ENCODE data around the gene SLC22A17. TPM values are rescaled to one million over a fixed set of nuclear protein-coding genes. Genes with fewer than 3 reads are reported as not detected.

Gene SLC22A17
- total RNA-seq, 1 donor from 2014 or later = 42.4 TPM

- no peak for TF ChIP-seq CTCF (conservative IDR thresholded peaks at IDR 0.05)
- Mint-ChIP-seq H3K4me1 (peaks cover 32% of the 10 kb centered on the region), H3K27ac (ENCODE audit: unreplicated experiment) (peak within 1 kb of the TSS; percentile 99), H3K9me3 (peaks cover 4% of the 10 kb centered on the region), H3K36me3 (ENCODE audit: low read depth) (peaks cover 27% of the 10 kb centered on the region), H3K27me3 (ENCODE audit: low read depth) (peaks cover 5% of the 10 kb centered on the region), H3K4me3 (peak within 1 kb of the TSS; percentile 100)
- DNase-seq (ENCODE audit: low read depth, low spot score) = peak; percentile 91
Measured at GRCh38 chr14:23320584-23321571, 31.8 kb downstream of the SLC22A17 start, which contains the start of gene PABPN1. PABPN1 (plus strand) TSS chr14:23321457; CDS start chr14:23321470, 13 bp downstream.

- H3K27ac Mint-ChIP-seq (ENCODE audit: unreplicated experiment) = peak overlapping the region; percentile 97
- H3K36me3 Mint-ChIP-seq (ENCODE audit: low read depth) = peaks cover 27% of the 10 kb centered on the region
- no peak for TF ChIP-seq CTCF (conservative IDR thresholded peaks at IDR 0.05)
- no peak for DNase-seq (ENCODE audit: low read depth, low spot score)
- H3K4me3 Mint-ChIP-seq = peak overlapping the region; percentile 99
- peaks cover 32% of the 10 kb centered on the region for H3K4me1 Mint-ChIP-seq
- H3K9me3 Mint-ChIP-seq = peaks cover 4% of the 10 kb centered on the region
- H3K27me3 Mint-ChIP-seq (ENCODE audit: low read depth) = peaks cover 5% of the 10 kb centered on the region
Measured at GRCh38 chr14:23319746-23320583, 32.7 kb downstream of the SLC22A17 start.

- H3K4me3 Mint-ChIP-seq = no peak overlapping the region
- H3K36me3 Mint-ChIP-seq (ENCODE audit: low read depth) = peaks cover 14% of the 10 kb centered on the region
- peaks cover 4% of the 10 kb centered on the region for H3K9me3 Mint-ChIP-seq
- H3K4me1 Mint-ChIP-seq = peaks cover 19% of the 10 kb centered on the region
- no peak for DNase-seq (ENCODE audit: low read depth, low spot score)
- H3K27me3 Mint-ChIP-seq (ENCODE audit: low read depth) = peaks cover 5% of the 10 kb centered on the region
- H3K27ac Mint-ChIP-seq (ENCODE audit: unreplicated experiment) = no peak overlapping the region
- TF ChIP-seq CTCF (conservative IDR thresholded peaks at IDR 0.05) = no peak
Measured at GRCh38 chr14:23316300-23316699, 36.4 kb downstream of the SLC22A17 start.

- no peaks in the 10 kb centered on the region for H3K36me3 Mint-ChIP-seq (ENCODE audit: low read depth)
Measured at GRCh38 chr14:23310546-23310945, 42.1 kb downstream of the SLC22A17 start.

More at GRCh38 chr14:23310546-23310945, 42.1 kb downstream of the SLC22A17 start:
- peaks cover 29% of the 10 kb centered on the region for H3K4me1 Mint-ChIP-seq
- DNase-seq (ENCODE audit: low read depth, low spot score) = no peak
- no peaks in the 10 kb centered on the region for H3K9me3 Mint-ChIP-seq
- no peaks in the 10 kb centered on the region for H3K27me3 Mint-ChIP-seq (ENCODE audit: low read depth)
- H3K4me3 Mint-ChIP-seq = no peak overlapping the region
- no peak for TF ChIP-seq CTCF (conservative IDR thresholded peaks at IDR 0.05)
- H3K27ac Mint-ChIP-seq (ENCODE audit: unreplicated experiment) = no peak overlapping the region
